SK-N-SH treated with all-trans-retinoic acid at 6 μM for 48 hours (cell line): ENCODE data around the gene TMEM89.

Experiments used
- ATAC-seq: fragments of 200-7000 bp; cut with Tn5 transposase; 3 replicates; pipeline ENCODE4 v1.9.1; 2020; ENCODE audit warnings: mild to moderate bottlenecking, moderate library complexity
- CREB5 ChIP-seq: fragments of 250-450 bp; sonication (Bioruptor Pico); IDR thresholded peaks from 2 replicates; pipeline ENCODE4 v1.5.1; 2020; ENCODE audit warnings: low read depth, mild to moderate bottlenecking, moderate library complexity
- ESRRG ChIP-seq: fragments of 250-450 bp; sonication (Bioruptor Pico); IDR thresholded peaks from 2 replicates; pipeline ENCODE4 v1.6.1; 2021; ENCODE audit warnings: mild to moderate bottlenecking
- GLIS3 ChIP-seq: fragments of 250-450 bp; sonication (Bioruptor Pico); IDR thresholded peaks from 2 replicates; pipeline ENCODE4 v1.5.0; 2020; ENCODE audit warnings: mild to moderate bottlenecking, moderate library complexity
- ISL1 ChIP-seq: fragments of 250-450 bp; sonication (Bioruptor Pico); IDR thresholded peaks from 2 replicates; pipeline ENCODE4 v2.1.2; 2022; ENCODE audit warnings: mild to moderate bottlenecking, moderate library complexity
- OSR1 ChIP-seq: fragments of 250-450 bp; sonication (Bioruptor Pico); IDR thresholded peaks from 2 replicates; pipeline ENCODE4 v1.8.0; 2022; ENCODE audit warnings: moderate library complexity, mild to moderate bottlenecking, inconsistent platforms
- PATZ1 ChIP-seq: fragments of 250-450 bp; sonication (Bioruptor Pico); IDR thresholded peaks from 2 replicates; pipeline ENCODE4 v1.8.0; 2020; ENCODE audit warnings: mild to moderate bottlenecking, moderate library complexity, borderline replicate concordance
- POU6F1 ChIP-seq: fragments of 250-450 bp; sonication (Bioruptor Pico); IDR thresholded peaks from 2 replicates; pipeline ENCODE4 v1.8.0; 2021; ENCODE audit warnings: low read depth, mild to moderate bottlenecking, moderate library complexity, borderline replicate concordance
- PPARA ChIP-seq: fragments of 250-450 bp; sonication (Bioruptor Pico); IDR thresholded peaks from 2 replicates; pipeline ENCODE4 v1.5.0; 2020; ENCODE audit warnings: mild to moderate bottlenecking, borderline replicate concordance
- RARB ChIP-seq: fragments of 250-450 bp; sonication (Bioruptor Pico); IDR thresholded peaks from 2 replicates; pipeline ENCODE4 v1.8.0; 2021; ENCODE audit warnings: mild to moderate bottlenecking, moderate library complexity
- SNAI2 ChIP-seq: fragments of 250-450 bp; sonication (Bioruptor Pico); IDR thresholded peaks from 2 replicates; pipeline ENCODE4 v1.5.0; 2020; ENCODE audit warnings: mild to moderate bottlenecking, moderate library complexity
- TOX ChIP-seq: fragments of 250-450 bp; sonication (Bioruptor Pico); IDR thresholded peaks from 2 replicates; pipeline ENCODE4 v1.8.0; 2021; ENCODE audit warnings: mild to moderate bottlenecking, moderate library complexity, borderline replicate concordance
- TSHZ2 ChIP-seq: fragments of 250-450 bp; sonication (Bioruptor Pico); IDR thresholded peaks from 2 replicates; pipeline ENCODE4 v1.5.0; 2020; ENCODE audit warnings: mild to moderate bottlenecking, moderate library complexity
- ZC3H10 ChIP-seq: fragments of 250-450 bp; sonication (Bioruptor Pico); IDR thresholded peaks from 2 replicates; pipeline ENCODE4 v1.5.1; 2021; ENCODE audit warnings: mild to moderate bottlenecking, moderate library complexity
- ZFP3 ChIP-seq: fragments of 250-450 bp; sonication (Bioruptor Pico); IDR thresholded peaks from 2 replicates; pipeline ENCODE4 v1.5.0; 2020; ENCODE audit warnings: mild to moderate bottlenecking, moderate library complexity
- ZFP30 ChIP-seq: fragments of 450-650 bp; formaldehyde crosslinking; IDR thresholded peaks from 2 replicates; pipeline ENCODE4 v1.5.0; 2022; ENCODE audit warnings: mild to moderate bottlenecking, moderate library complexity
- ZNF565 ChIP-seq: fragments of 450-650 bp; formaldehyde crosslinking; conservative IDR thresholded peaks from 2 replicates; pipeline ENCODE4 v1.5.0; 2020; ENCODE audit warnings: low read depth, mild to moderate bottlenecking, moderate library complexity
- ZNF70 ChIP-seq: fragments of 450-650 bp; formaldehyde crosslinking; IDR thresholded peaks from 2 replicates; pipeline ENCODE4 v1.5.0; 2020; ENCODE audit warnings: mild to moderate bottlenecking, moderate library complexity
- ZNF8 ChIP-seq: fragments of 450-650 bp; formaldehyde crosslinking; IDR thresholded peaks from 2 replicates; pipeline ENCODE4 v1.5.0; 2020; ENCODE audit warnings: mild to moderate bottlenecking, moderate library complexity
- TF ChIP-seq, protein P1 (sequence below): fragments of 250-450 bp; sonication (Bioruptor Pico); IDR thresholded peaks from 2 replicates; pipeline ENCODE4 v1.5.1; 2021; ENCODE audit warnings: mild to moderate bottlenecking, moderate library complexity

The TMEM89 gene

GRCh38 chr3:48598323-48599076 lies 23.1 kb downstream of the TMEM89 start:
- TF ChIP-seq CREB5 (CRISPR knock-in tag) (no peak), ISL1 (CRISPR knock-in tag) (no peak), RARB (CRISPR knock-in tag) (no peak)
- TF ChIP-seq, all 23 proteins: peak for 0
- peak; percentile 71 for ATAC-seq

- no peak for TF ChIP-seq ZNF8 (CRISPR knock-in tag)
- no peak for TF ChIP-seq ZC3H10 (CRISPR knock-in tag)
- TF ChIP-seq ZNF70 (CRISPR knock-in tag): no peak
- TF ChIP-seq CREB5 (CRISPR knock-in tag): no peak
- no peak for TF ChIP-seq ZFP30
- no peak for TF ChIP-seq ESRRG (CRISPR knock-in tag)
- TF ChIP-seq TSHZ2 (CRISPR knock-in tag): no peak
- no peak for TF ChIP-seq RARB (CRISPR knock-in tag)
- no peak for TF ChIP-seq PPARA (CRISPR knock-in tag)
- TF ChIP-seq OSR1: no peak
- no peak for TF ChIP-seq POU6F1
- TF ChIP-seq, protein P1, sequence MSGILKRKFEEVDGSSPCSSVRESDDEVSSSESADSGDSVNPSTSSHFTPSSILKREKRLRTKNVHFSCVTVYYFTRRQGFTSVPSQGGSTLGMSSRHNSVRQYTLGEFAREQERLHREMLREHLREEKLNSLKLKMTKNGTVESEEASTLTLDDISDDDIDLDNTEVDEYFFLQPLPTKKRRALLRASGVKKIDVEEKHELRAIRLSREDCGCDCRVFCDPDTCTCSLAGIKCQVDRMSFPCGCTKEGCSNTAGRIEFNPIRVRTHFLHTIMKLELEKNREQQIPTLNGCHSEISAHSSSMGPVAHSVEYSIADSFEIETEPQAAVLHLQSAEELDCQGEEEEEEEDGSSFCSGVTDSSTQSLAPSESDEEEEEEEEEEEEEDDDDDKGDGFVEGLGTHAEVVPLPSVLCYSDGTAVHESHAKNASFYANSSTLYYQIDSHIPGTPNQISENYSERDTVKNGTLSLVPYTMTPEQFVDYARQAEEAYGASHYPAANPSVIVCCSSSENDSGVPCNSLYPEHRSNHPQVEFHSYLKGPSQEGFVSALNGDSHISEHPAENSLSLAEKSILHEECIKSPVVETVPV (CRISPR knock-in tag): no peak
- TF ChIP-seq PATZ1 (CRISPR knock-in tag): no peak
- TF ChIP-seq TOX (CRISPR knock-in tag): no peak
- TF ChIP-seq ZFP3: no peak
- no peak for TF ChIP-seq GLIS3 (CRISPR knock-in tag)
- no peak for ATAC-seq
Measured at GRCh38 chr3:48597408-48597800, 24.2 kb downstream of the TMEM89 start.

- no peak for ATAC-seq
- TF ChIP-seq ZNF565 (CRISPR knock-in tag) (no peak), SNAI2 (no peak), ZC3H10 (CRISPR knock-in tag) (no peak), GLIS3 (CRISPR knock-in tag) (no peak), CREB5 (CRISPR knock-in tag) (no peak)
- TF ChIP-seq, protein P1 (CRISPR knock-in tag): no peak
Measured at GRCh38 chr3:48596676-48597407, 24.7 kb downstream of the TMEM89 start.
